Liver (tissue), 9 donors: ENCODE data around the gene NRG3. TPM values are rescaled to one million over a fixed set of nuclear protein-coding genes. Genes with fewer than 3 reads are reported as not detected.

Source experiments
- DNase-seq: peaks from one replicate; pipeline ENCODE4 v3.0.0-alpha.2; 2017; ENCODE audit warnings: low spot score
- H3K27ac ChIP-seq, 2 donors: one replicate each; pipeline ENCODE4 v1.7.0; 2013; ENCODE audit warnings: inconsistent platforms in 2 of 2, low read length in 2 of 2, control low read depth in 1 of 2, low read depth in 1 of 2, mild to moderate bottlenecking in 1 of 2
- H3K27me3 ChIP-seq, 4 donors: one replicate each; pipeline versions ENCODE4 v1.6.1 to v1.7.0; 2013; ENCODE audit warnings: low read length in 3 of 4, inconsistent platforms in 1 of 4, mild to moderate bottlenecking in 1 of 4, moderate library complexity in 1 of 4; ENCODE audit not compliant: control insufficient read depth in 4 of 4, insufficient read depth in 4 of 4
- H3K36me3 ChIP-seq, 4 donors: one replicate each; pipeline versions ENCODE4 v1.6.1 to v1.7.0; 2013; ENCODE audit warnings: low read length in 3 of 4, mild to moderate bottlenecking in 3 of 4, low read depth in 1 of 4, moderate library complexity in 1 of 4; ENCODE audit not compliant: control insufficient read depth in 4 of 4, insufficient read depth in 3 of 4
- H3K4me1 ChIP-seq, 4 donors: one replicate each; pipeline versions ENCODE4 v1.6.1 to v1.7.0; 2013; ENCODE audit warnings: low read length in 3 of 4, mild to moderate bottlenecking in 3 of 4, moderate library complexity in 1 of 4; ENCODE audit not compliant: control insufficient read depth in 4 of 4, insufficient read depth in 4 of 4
- H3K4me3 ChIP-seq, 3 donors: one replicate each; pipeline versions ENCODE4 v1.6.1 to v1.7.0; 2013; ENCODE audit warnings: low read length in 3 of 3, control low read depth in 1 of 3, low read depth in 1 of 3, mild to moderate bottlenecking in 1 of 3
- H3K9ac ChIP-seq, 2 donors: one replicate each; pipeline ENCODE4 v1.7.0; 2013; ENCODE audit warnings: low read length in 2 of 2, mild to moderate bottlenecking in 2 of 2, moderate library complexity in 2 of 2, control low read depth in 1 of 2, low read depth in 1 of 2
- H3K9me3 ChIP-seq, 4 donors: one replicate each; pipeline versions ENCODE4 v1.6.1 to v1.7.0; 2013; ENCODE audit warnings: low read length in 3 of 4; ENCODE audit not compliant: control insufficient read depth in 4 of 4
- ATF3 ChIP-seq: IDR thresholded peaks from 2 replicates; pipeline ENCODE4 v1.6.1; 2016; ENCODE audit warnings: antibody characterized with exemption
- CTCF ChIP-seq: fragments of 150-350 bp; IDR thresholded peaks from 2 replicates; pipeline ENCODE4 v1.5.1; 2017; ENCODE audit warnings: improper control_type of control experiment, low read depth, low read length; ENCODE audit not compliant: missing input control
- EGR1 ChIP-seq, 2 donors: IDR thresholded peaks; 2 replicates each; pipeline ENCODE4 v1.6.1; 2016 to 2018; ENCODE audit warnings: antibody characterized with exemption in 2 of 2, low read depth in 2 of 2
- FOXA1 ChIP-seq: IDR thresholded peaks from 2 replicates; pipeline ENCODE4 v1.6.1; 2016; ENCODE audit warnings: antibody characterized with exemption
- FOXA2 ChIP-seq: IDR thresholded peaks from 2 replicates; pipeline ENCODE4 v1.6.1; 2016; ENCODE audit warnings: antibody characterized with exemption
- GABPA ChIP-seq, 2 donors: IDR thresholded peaks in 1 of 2; conservative IDR thresholded peaks in 1 of 2; 2 replicates each; pipeline ENCODE4 v1.6.1; 2016; ENCODE audit warnings: antibody characterized with exemption in 2 of 2, mild to moderate bottlenecking in 1 of 2, moderate library complexity in 1 of 2
- HNF4A ChIP-seq, 2 donors: conservative IDR thresholded peaks; 2 replicates each; pipeline ENCODE4 v1.6.1; 2016; ENCODE audit warnings: antibody characterized with exemption in 2 of 2, mild to moderate bottlenecking in 2 of 2
- HNF4G ChIP-seq: IDR thresholded peaks from 2 replicates; pipeline ENCODE4 v1.6.1; 2016; ENCODE audit warnings: antibody characterized with exemption
- MAX ChIP-seq: IDR thresholded peaks from 2 replicates; pipeline ENCODE4 v1.6.1; 2016; ENCODE audit warnings: antibody characterized with exemption
- NR2F2 ChIP-seq: IDR thresholded peaks from 2 replicates; pipeline ENCODE4 v1.6.1; 2016; ENCODE audit warnings: antibody characterized with exemption
- RAD21 ChIP-seq, 2 donors: IDR thresholded peaks; 2 replicates each; pipeline ENCODE4 v1.6.1; 2016; ENCODE audit warnings: antibody characterized with exemption in 2 of 2, mild to moderate bottlenecking in 2 of 2
- RXRA ChIP-seq, 2 donors: IDR thresholded peaks; 2 replicates each; pipeline ENCODE4 v1.6.1; 2017 to 2018; ENCODE audit warnings: antibody characterized with exemption in 2 of 2, mild to moderate bottlenecking in 1 of 2
- SP1 ChIP-seq: IDR thresholded peaks from 2 replicates; pipeline ENCODE4 v1.6.1; 2018; ENCODE audit warnings: antibody characterized with exemption, mild to moderate bottlenecking
- TAF1 ChIP-seq: conservative IDR thresholded peaks from 2 replicates; pipeline ENCODE4 v1.6.1; 2016; ENCODE audit warnings: antibody characterized with exemption, mild to moderate bottlenecking
- YY1 ChIP-seq: IDR thresholded peaks from 2 replicates; pipeline ENCODE4 v1.6.1; 2016; ENCODE audit warnings: antibody characterized with exemption, mild to moderate bottlenecking
- ZBTB33 ChIP-seq: IDR thresholded peaks from 2 replicates; pipeline ENCODE4 v1.6.1; 2016; ENCODE audit warnings: antibody characterized with exemption
- WGBS: extraction: QIAGEN DNeasy Blood & Tissue Kit; methylation state at CpG from one replicate; pipeline ENCODE4 v1.1.7; 2013; 5-methylcytosine and 5-hydroxymethylcytosine counted together
- polyA plus RNA-seq, 2 donors: library from polyadenylated mRNA; stranded (reverse) in 1 of 2; unstranded in 1 of 2; fragments of 200-250 nt in 1 of 2; fragments of >200 nt in 1 of 2; fragmentation: Nextera tagmentation in 1 of 2; extraction: Ambion mirVana in 1 of 2; gene quantifications; one replicate each; pipeline versions ENCODE4 v1.2.1 to v1.2.3, GENCODE V29; 2013 to 2015
- total RNA-seq, 2 donors: library from RNA; depleted of rRNA; stranded (reverse); fragments of >200 nt; gene quantifications; one replicate each; pipeline ENCODE4 v1.2.3, GENCODE V29; 2014
- donor health status: healthy.
- donor health status: healthy.
- donor health status: healthy.
- donor health status: healthy.
- donor health status: healthy.

NRG3 gene
- total and polyA plus RNA-seq, 4 donors = 0.24 to 3.7 (median 0.38) TPM

GRCh38 chr10:82496114-82496513 lies 621.1 kb downstream of the NRG3 start:
- 92% methylated on average over 1 of the region's 1 CpG for WGBS

GRCh38 chr10:82497439-82497838 lies 622.4 kb downstream of the NRG3 start:
- Histone ChIP-seq H3K4me3 (no peak overlapping the region), H3K4me1 (peaks cover 0 to 4% (median 0%) of the 10 kb centered on the region in 4 donors), H3K36me3 (no peaks in the 10 kb centered on the region), H3K27me3 (no peaks in the 10 kb centered on the region), H3K27ac (no peak overlapping the region), H3K9ac (no peak overlapping the region), H3K9me3 (peaks cover 0 to 3% (median 0%) of the 10 kb centered on the region in 4 donors)
- TF ChIP-seq NR2F2 (no peak), GABPA (IDR thresholded peaks at IDR 0.05 in 1 of 2, conservative IDR thresholded peaks at IDR 0.05 in 1 of 2) (no peak), ZBTB33 (no peak), RAD21 (IDR thresholded peaks at IDR 0.05) (no peak), RXRA (IDR thresholded peaks at IDR 0.05) (no peak), SP1 (no peak), ATF3 (no peak), TAF1 (no peak), HNF4A (conservative IDR thresholded peaks at IDR 0.05) (no peak), MAX (no peak)
- 91% methylated on average over 2 of the region's 2 CpGs for WGBS
- no peak for DNase-seq

More at GRCh38 chr10:82496114-82496513, 621.1 kb downstream of the NRG3 start:
- DNase-seq = no peak
- H3K9ac ChIP-seq = no peak overlapping the region
- no peaks in the 10 kb centered on the region for H3K27me3 ChIP-seq
- peaks cover 0 to 3% (median 0%) of the 10 kb centered on the region in 4 donors for H3K9me3 ChIP-seq
- no peak overlapping the region for H3K4me3 ChIP-seq
- TF ChIP-seq TAF1 (no peak), FOXA1 (no peak), EGR1 (IDR thresholded peaks at IDR 0.05; ENCODE audit: low read depth in 2 of 2) (no peak)
- H3K4me1 ChIP-seq = peaks cover 0 to 5% (median 0%) of the 10 kb centered on the region in 4 donors
- no peaks in the 10 kb centered on the region for H3K36me3 ChIP-seq
- no peak overlapping the region for H3K27ac ChIP-seq

- TF ChIP-seq RXRA (IDR thresholded peaks at IDR 0.05) = no peak
- no peak for TF ChIP-seq ATF3
- TF ChIP-seq ZBTB33 = no peak
- TF ChIP-seq YY1 = no peak
- no peak for TF ChIP-seq HNF4G
- no peak for TF ChIP-seq CTCF
- TF ChIP-seq FOXA2 = no peak
- Histone ChIP-seq H3K4me1 (no peaks in the 10 kb centered on the region), H3K9ac (no peak overlapping the region), H3K36me3 (no peaks in the 10 kb centered on the region), H3K27me3 (no peaks in the 10 kb centered on the region), H3K27ac (no peak overlapping the region), H3K9me3 (peaks cover 0 to 3% (median 0%) of the 10 kb centered on the region in 4 donors), H3K4me3 (no peak overlapping the region)
- no peak for DNase-seq
Observed at GRCh38 chr10:82498976-82499375, 624.0 kb downstream of the NRG3 start.
